Keratinocyte (primary cell): ENCODE data around the gene LAMA1. TPM values are rescaled to one million over a fixed set of nuclear protein-coding genes. Genes with fewer than 3 reads are reported as not detected.

Experiments
- DNase-seq: peaks from one replicate; pipeline ENCODE4 v3.0.0-alpha.2; 2011; ENCODE audit warnings: low read depth, missing footprints, low spot score
- FAIRE-seq: peaks from 2 replicates; lab custom pipeline; 2011; peaks lifted over from hg19 to GRCh38; lab: Jason Lieb, UNC
- H2AFZ ChIP-seq: 2 replicates; pipeline ENCODE4 v1.6.0; 2012; ENCODE audit warnings: low read length, control low read depth, inconsistent platforms; ENCODE audit not compliant: control insufficient read depth
- H3K27ac ChIP-seq: 2 replicates; pipeline ENCODE4 v1.5.1; 2011; ENCODE audit warnings: low read length; ENCODE audit not compliant: control insufficient read depth, insufficient read depth
- H3K27me3 ChIP-seq: 3 replicates; pipeline ENCODE4 v1.6.0; 2011; ENCODE audit warnings: low read length; ENCODE audit not compliant: control insufficient read depth, insufficient read depth; ENCODE audit errors: extremely low read depth
- H3K36me3 ChIP-seq, 2 experiments: 2 replicates in 1 of 2; 3 replicates in 1 of 2; pipeline ENCODE4 v1.5.1; 2011; ENCODE audit warnings: low read length in 2 of 2, mild to moderate bottlenecking in 1 of 2; ENCODE audit not compliant: control insufficient read depth in 2 of 2, insufficient read depth in 2 of 2; ENCODE audit errors: extremely low read depth in 1 of 2
- H3K4me1 ChIP-seq: 3 replicates; pipeline ENCODE4 v1.5.1; 2011; ENCODE audit warnings: low read length; ENCODE audit not compliant: control insufficient read depth, insufficient read depth; ENCODE audit errors: extremely low read depth
- H3K4me2 ChIP-seq: 3 replicates; pipeline ENCODE4 v1.6.0; 2011; ENCODE audit warnings: low read depth, low read length; ENCODE audit not compliant: control insufficient read depth, insufficient read depth; ENCODE audit errors: extremely low read depth
- H3K4me3 ChIP-seq, 3 experiments: fragments of 200-600 bp in 1 of 3; sonication (generic) in 1 of 3; 2 replicates in 2 of 3; 3 replicates in 1 of 3; pipeline ENCODE4 v1.5.1; 2011 to 2016; ENCODE audit warnings: low read length in 3 of 3, mild to moderate bottlenecking in 3 of 3, control low read depth in 2 of 3, inconsistent platforms in 1 of 3, low read depth in 1 of 3, mixed read lengths in 1 of 3, mixed run types in 1 of 3, moderate library complexity in 1 of 3; ENCODE audit not compliant: control insufficient read depth in 2 of 3, insufficient read depth in 2 of 3; ENCODE audit errors: extremely low read depth in 1 of 3
- H3K79me2 ChIP-seq: 2 replicates; pipeline ENCODE4 v1.6.0; 2012; ENCODE audit warnings: low read length; ENCODE audit not compliant: control insufficient read depth, insufficient read depth
- H3K9ac ChIP-seq: 3 replicates; pipeline ENCODE4 v1.6.0; 2011; ENCODE audit warnings: low read length; ENCODE audit not compliant: control insufficient read depth, insufficient read depth; ENCODE audit errors: extremely low read depth
- H3K9me1 ChIP-seq: 3 replicates; pipeline ENCODE4 v1.6.0; 2011; ENCODE audit warnings: low read length; ENCODE audit not compliant: control insufficient read depth, insufficient read depth; ENCODE audit errors: extremely low read depth
- H3K9me3 ChIP-seq: 2 replicates; pipeline ENCODE4 v1.5.1; 2012; ENCODE audit warnings: low read depth, low read length; ENCODE audit not compliant: control insufficient read depth
- H4K20me1 ChIP-seq: 3 replicates; pipeline ENCODE4 v1.6.0; 2011; ENCODE audit warnings: low read length; ENCODE audit not compliant: control insufficient read depth, insufficient read depth; ENCODE audit errors: extremely low read depth
- CTCF ChIP-seq, 3 experiments: IDR thresholded peaks in 1 of 3; conservative IDR thresholded peaks in 1 of 3; optimal IDR thresholded peaks in 1 of 3; 2 replicates in 2 of 3; 3 replicates in 1 of 3; pipeline versions ENCODE3 to v1.5.1; 2011; ENCODE audit warnings: low read length in 3 of 3, mild to moderate bottlenecking in 3 of 3, moderate library complexity in 2 of 3, control low read depth in 1 of 3, inconsistent platforms in 1 of 3; ENCODE audit not compliant: insufficient read depth in 2 of 3; ENCODE audit errors: extremely low read depth in 1 of 3
- EZH2 ChIP-seq: IDR thresholded peaks from one replicate; pipeline ENCODE4 v1.6.1; 2012; ENCODE audit warnings: inconsistent platforms, mild to moderate bottlenecking, low read length, moderate library complexity
- dilution Hi-C: fragments of 300-500 bp; cut with MboI; formaldehyde crosslinking; loops from one replicate; pipeline ENCODE4 v1.7.0; 2020; ENCODE audit warnings: low sequenced_read_pairs; ENCODE audit not compliant: extremely low pct_ligation_motif_present
- polyA plus RNA-seq, 5 experiments: library from polyadenylated mRNA; depleted of rRNA in 3 of 5; stranded (reverse) in 3 of 5; stranded (forward) in 1 of 5; unstranded in 1 of 5; fragments of >200 nt; gene quantifications; 1 replicate in 1 of 5; 2 replicates in 3 of 5; 3 replicates in 1 of 5; pipeline versions ENCODE4 v1.2.1 to v1.2.3, GENCODE V29; 2011 to 2012; ENCODE audit warnings: missing spikeins in 2 of 5, low read depth in 1 of 5, low replicate concordance in 1 of 5

The LAMA1 gene
- polyA plus RNA-seq, 1 donor (not counting 4 experiments of a cell fraction or from before 2014, with no cell fraction given) = 2.1 TPM

- Histone ChIP-seq H3K9ac (no peak overlapping the region), H3K4me1 (peaks cover 3% of the 10 kb centered on the region), H3K36me3 (no peaks in the 10 kb centered on the region), H3K27ac (no peak overlapping the region), H3K9me3 (no peaks in the 10 kb centered on the region), H3K27me3 (no peaks in the 10 kb centered on the region), H3K79me2 (no peaks in the 10 kb centered on the region), H3K4me2 (no peak overlapping the region), H3K4me3 (no peak overlapping the region), H4K20me1 (no peaks in the 10 kb centered on the region), H2AFZ (no peak overlapping the region), H3K9me1 (no peaks in the 10 kb centered on the region)
- DNase-seq (no peak), FAIRE-seq (no peak)
- dilution Hi-C loops = no loop called here
- TF ChIP-seq EZH2 (no peak), CTCF (optimal IDR thresholded peaks at IDR 0.05 in 1 of 3, IDR thresholded peaks at IDR 0.05 in 1 of 3, conservative IDR thresholded peaks at IDR 0.05 in 1 of 3; ENCODE audit: extremely low read depth in 1 of 3, insufficient read depth in 2 of 3, low read length in 3 of 3) (no peak)
Measured at GRCh38 chr18:7155092-7155491, 37.5 kb upstream of the LAMA1 start.

- Histone ChIP-seq H3K79me2 (no peaks in the 10 kb centered on the region), H3K4me2 (no peak overlapping the region), H2AFZ (no peak overlapping the region), H3K27me3 (no peaks in the 10 kb centered on the region), H3K4me3 (no peak overlapping the region), H3K36me3 (no peaks in the 10 kb centered on the region), H3K9me1 (no peaks in the 10 kb centered on the region), H3K9ac (no peak overlapping the region), H3K9me3 (no peaks in the 10 kb centered on the region), H3K27ac (no peak overlapping the region), H3K4me1 (no peaks in the 10 kb centered on the region), H4K20me1 (no peaks in the 10 kb centered on the region)
- dilution Hi-C loops = no loop called here
- DNase-seq (no peak), FAIRE-seq (no peak)
- TF ChIP-seq EZH2 = no peak
- no peak for TF ChIP-seq CTCF (optimal IDR thresholded peaks at IDR 0.05 in 1 of 3, IDR thresholded peaks at IDR 0.05 in 1 of 3, conservative IDR thresholded peaks at IDR 0.05 in 1 of 3; ENCODE audit: extremely low read depth in 1 of 3, insufficient read depth in 2 of 3, low read length in 3 of 3)
Measured at GRCh38 chr18:7152440-7152839, 34.8 kb upstream of the LAMA1 start.
